OCI-LY3 (cell line): ENCODE data around the gene SCLY.
"Not testable (repeated sequence)": the region's sequence is repeated elsewhere in the genome, so short reads cannot be mapped to it uniquely, and the experiment has no call there.

Experiments
- EZH2phosphoT487 ChIP-seq: fragments of 200-600 bp; shearing (Covaris generic); IDR thresholded peaks from 2 replicates; pipeline ENCODE4 v1.6.1; 2018; ENCODE audit warnings: antibody characterized with exemption, mixed run types, low read depth
- TF ChIP-seq, protein P1 (sequence below): fragments of 200-600, 300-600 bp; sonication (generic); IDR thresholded peaks from 2 replicates; pipeline ENCODE4 v1.5.1; 2014; ENCODE audit warnings: antibody characterized with exemption, low read length, low read depth

- TF ChIP-seq, protein P1, sequence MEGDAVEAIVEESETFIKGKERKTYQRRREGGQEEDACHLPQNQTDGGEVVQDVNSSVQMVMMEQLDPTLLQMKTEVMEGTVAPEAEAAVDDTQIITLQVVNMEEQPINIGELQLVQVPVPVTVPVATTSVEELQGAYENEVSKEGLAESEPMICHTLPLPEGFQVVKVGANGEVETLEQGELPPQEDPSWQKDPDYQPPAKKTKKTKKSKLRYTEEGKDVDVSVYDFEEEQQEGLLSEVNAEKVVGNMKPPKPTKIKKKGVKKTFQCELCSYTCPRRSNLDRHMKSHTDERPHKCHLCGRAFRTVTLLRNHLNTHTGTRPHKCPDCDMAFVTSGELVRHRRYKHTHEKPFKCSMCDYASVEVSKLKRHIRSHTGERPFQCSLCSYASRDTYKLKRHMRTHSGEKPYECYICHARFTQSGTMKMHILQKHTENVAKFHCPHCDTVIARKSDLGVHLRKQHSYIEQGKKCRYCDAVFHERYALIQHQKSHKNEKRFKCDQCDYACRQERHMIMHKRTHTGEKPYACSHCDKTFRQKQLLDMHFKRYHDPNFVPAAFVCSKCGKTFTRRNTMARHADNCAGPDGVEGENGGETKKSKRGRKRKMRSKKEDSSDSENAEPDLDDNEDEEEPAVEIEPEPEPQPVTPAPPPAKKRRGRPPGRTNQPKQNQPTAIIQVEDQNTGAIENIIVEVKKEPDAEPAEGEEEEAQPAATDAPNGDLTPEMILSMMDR, result not testable (repeated sequence)
- TF ChIP-seq EZH2phosphoT487, result not testable (repeated sequence)
Measured at GRCh38 chr2:238115709-238116108, 54.9 kb downstream of the SCLY start.
